ENCODE measurements around the gene ABHD11.
"Not testable (repeated sequence)": the region's sequence is repeated elsewhere in the genome, so short reads cannot be mapped to it uniquely, and the experiment has no call there.

Gene ABHD11

GRCh38 chr7:73738612-73739386, at the start of gene ABHD11:
ABHD11 (minus strand) TSS chr7:73738802; CDS start chr7:73738770, 32 bp downstream.
- H3K4me3 ChIP-seq (replicated peaks in 1 of 2; ENCODE audit: low read depth in 2 of 2, low read length in 2 of 2): peak within 1 kb of the TSS; percentile 79 to 88
- peak; percentile 98 for DNase-seq (ENCODE audit: low read depth in 2 of 2)
- TF ChIP-seq CTCF (IDR thresholded peaks at IDR 0.05; ENCODE audit: low read depth, low read length): no peak

GRCh38 chr7:73787786-73788048, 49.1 kb upstream of the ABHD11 start:
- not testable (repeated sequence) for DNase-seq (ENCODE audit: low read depth in 2 of 2)

GRCh38 chr7:73786588-73786987, 48.0 kb upstream of the ABHD11 start:
- no peak for DNase-seq (ENCODE audit: low read depth in 2 of 2)
- TF ChIP-seq CTCF (IDR thresholded peaks at IDR 0.05; ENCODE audit: low read depth, low read length): no peak
- H3K4me3 ChIP-seq (replicated peaks in 1 of 2; ENCODE audit: low read depth in 2 of 2, low read length in 2 of 2): no peak overlapping the region

More at GRCh38 chr7:73787786-73788048, 49.1 kb upstream of the ABHD11 start:
- not testable (repeated sequence) for H3K4me3 ChIP-seq (replicated peaks in 1 of 2; ENCODE audit: low read depth in 2 of 2, low read length in 2 of 2)

- no peak for TF ChIP-seq CTCF (IDR thresholded peaks at IDR 0.05; ENCODE audit: low read depth, low read length)
- DNase-seq (ENCODE audit: low read depth in 2 of 2): peak in 1 of 2 donors; percentile 15
- no peak overlapping the region for H3K4me3 ChIP-seq (replicated peaks in 1 of 2; ENCODE audit: low read depth in 2 of 2, low read length in 2 of 2)
Measured at GRCh38 chr7:73779517-73779916, 40.9 kb upstream of the ABHD11 start.

- no peak overlapping the region for H3K4me3 ChIP-seq (replicated peaks in 1 of 2; ENCODE audit: low read depth in 2 of 2, low read length in 2 of 2)
- DNase-seq (ENCODE audit: low read depth in 2 of 2): no peak
- no peak for TF ChIP-seq CTCF (IDR thresholded peaks at IDR 0.05; ENCODE audit: low read depth, low read length)
Measured at GRCh38 chr7:73778801-73779389, 40.3 kb upstream of the ABHD11 start.

- peak; percentile 22 to 56 for DNase-seq (ENCODE audit: low read depth in 2 of 2)
- no peak for TF ChIP-seq CTCF (IDR thresholded peaks at IDR 0.05; ENCODE audit: low read depth, low read length)
- H3K4me3 ChIP-seq (replicated peaks in 1 of 2; ENCODE audit: low read depth in 2 of 2, low read length in 2 of 2): no peak overlapping the region
Measured at GRCh38 chr7:73774923-73775322, 36.3 kb upstream of the ABHD11 start.

- H3K4me3 ChIP-seq (replicated peaks in 1 of 2; ENCODE audit: low read depth in 2 of 2, low read length in 2 of 2): no peak overlapping the region
- TF ChIP-seq CTCF (IDR thresholded peaks at IDR 0.05; ENCODE audit: low read depth, low read length): no peak
- no peak for DNase-seq (ENCODE audit: low read depth in 2 of 2)
Measured at GRCh38 chr7:73773700-73774517, 35.3 kb upstream of the ABHD11 start.

Data from cardiac fibroblast (primary cell).